Thoracic aorta (tissue), 2 donors: ENCODE data around the gene ITPR2. TPM values are rescaled to one million over a fixed set of nuclear protein-coding genes. Genes with fewer than 3 reads are reported as not detected.
"Not testable (repeated sequence)": the region's sequence is repeated elsewhere in the genome, so short reads cannot be mapped to it uniquely, and the experiment has no call there.

Experiments used
- ATAC-seq: fragments of 150-250 bp; one replicate; pipeline ENCODE4 v1.8.0; 2017; ENCODE audit warnings: low read depth; ENCODE audit not compliant: insufficient number of reproducible peaks, low FRiP score
- DNase-seq: peaks from one replicate; pipeline ENCODE4 v3.0.0-alpha.2; 2020; ENCODE audit warnings: low spot score
- H3K27ac ChIP-seq, 2 donors: fragments of 200-600 bp; sonication (generic); 1 replicate in 1 of 2; 2 replicates in 1 of 2; pipeline ENCODE4 v1.5.1; 2016; ENCODE audit warnings: mild to moderate bottlenecking in 2 of 2, moderate library complexity in 2 of 2
- H3K27me3 ChIP-seq: fragments of 200-600 bp; sonication (generic); replicated peaks from 2 replicates; pipeline ENCODE4 v1.6.0; 2016; ENCODE audit warnings: mild to moderate bottlenecking; ENCODE audit not compliant: insufficient read depth
- H3K36me3 ChIP-seq: fragments of 200-600 bp; sonication (generic); one replicate; pipeline ENCODE4 v1.5.1; 2016
- H3K4me1 ChIP-seq, 2 donors: fragments of 200-600 bp; sonication (generic); 1 replicate in 1 of 2; 2 replicates in 1 of 2; pipeline versions ENCODE4 v1.5.1 to v1.6.0; 2016; ENCODE audit warnings: low read depth in 2 of 2, mild to moderate bottlenecking in 1 of 2; ENCODE audit not compliant: control insufficient read depth in 1 of 2
- H3K4me3 ChIP-seq: fragments of 200-600 bp; sonication (generic); 2 replicates; pipeline ENCODE4 v1.5.1; 2016; ENCODE audit warnings: mild to moderate bottlenecking
- H3K9me3 ChIP-seq: fragments of 200-600 bp; sonication (generic); 2 replicates; pipeline ENCODE4 v1.5.1; 2016
- total RNA-seq, 2 donors: library from RNA; depleted of rRNA; stranded (reverse); fragments of >200 nt; gene quantifications; one replicate each; pipeline versions ENCODE4 v1.1.0 to v1.2.3, GENCODE V29; 2016
- TF ChIP-seq, protein P1 (sequence below): fragments of 200-600 bp; sonication (generic); IDR thresholded peaks from one replicate; pipeline ENCODE4 v1.5.1; 2019; ENCODE audit warnings: antibody characterized with exemption

ITPR2 gene
- total RNA-seq, 2 donors from 2014 or later: 28.3 to 86.3 TPM

DNA sequence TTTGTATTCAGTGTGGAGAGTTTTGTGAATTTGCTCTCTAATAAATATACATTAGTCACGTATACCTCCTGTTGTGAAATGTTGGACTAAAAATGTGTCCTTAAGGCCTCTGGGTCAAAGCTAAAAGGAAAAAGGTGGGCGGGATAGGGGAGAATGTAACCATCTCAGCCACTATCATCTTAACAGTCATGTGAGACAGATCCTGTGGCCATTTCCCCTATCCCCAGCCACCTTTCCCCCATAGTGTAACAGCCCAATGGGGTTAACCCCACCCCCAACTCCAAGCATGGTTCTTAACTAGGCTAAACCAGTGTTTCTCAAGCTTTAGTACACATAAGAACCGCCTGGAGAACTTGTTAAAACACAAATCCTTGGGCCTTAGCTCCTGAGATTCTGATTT is 6.5 kb upstream of the ITPR2 start:
- Histone ChIP-seq H3K4me1 (no peaks in the 10 kb centered on the region), H3K4me3 (no peak overlapping the region), H3K36me3 (no peaks in the 10 kb centered on the region), H3K27me3 (no peaks in the 10 kb centered on the region), H3K9me3 (no peaks in the 10 kb centered on the region), H3K27ac (no peak overlapping the region)
- TF ChIP-seq, protein P1, sequence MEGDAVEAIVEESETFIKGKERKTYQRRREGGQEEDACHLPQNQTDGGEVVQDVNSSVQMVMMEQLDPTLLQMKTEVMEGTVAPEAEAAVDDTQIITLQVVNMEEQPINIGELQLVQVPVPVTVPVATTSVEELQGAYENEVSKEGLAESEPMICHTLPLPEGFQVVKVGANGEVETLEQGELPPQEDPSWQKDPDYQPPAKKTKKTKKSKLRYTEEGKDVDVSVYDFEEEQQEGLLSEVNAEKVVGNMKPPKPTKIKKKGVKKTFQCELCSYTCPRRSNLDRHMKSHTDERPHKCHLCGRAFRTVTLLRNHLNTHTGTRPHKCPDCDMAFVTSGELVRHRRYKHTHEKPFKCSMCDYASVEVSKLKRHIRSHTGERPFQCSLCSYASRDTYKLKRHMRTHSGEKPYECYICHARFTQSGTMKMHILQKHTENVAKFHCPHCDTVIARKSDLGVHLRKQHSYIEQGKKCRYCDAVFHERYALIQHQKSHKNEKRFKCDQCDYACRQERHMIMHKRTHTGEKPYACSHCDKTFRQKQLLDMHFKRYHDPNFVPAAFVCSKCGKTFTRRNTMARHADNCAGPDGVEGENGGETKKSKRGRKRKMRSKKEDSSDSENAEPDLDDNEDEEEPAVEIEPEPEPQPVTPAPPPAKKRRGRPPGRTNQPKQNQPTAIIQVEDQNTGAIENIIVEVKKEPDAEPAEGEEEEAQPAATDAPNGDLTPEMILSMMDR: no peak
- DNase-seq: no peak
- ATAC-seq: no peak

DNA sequence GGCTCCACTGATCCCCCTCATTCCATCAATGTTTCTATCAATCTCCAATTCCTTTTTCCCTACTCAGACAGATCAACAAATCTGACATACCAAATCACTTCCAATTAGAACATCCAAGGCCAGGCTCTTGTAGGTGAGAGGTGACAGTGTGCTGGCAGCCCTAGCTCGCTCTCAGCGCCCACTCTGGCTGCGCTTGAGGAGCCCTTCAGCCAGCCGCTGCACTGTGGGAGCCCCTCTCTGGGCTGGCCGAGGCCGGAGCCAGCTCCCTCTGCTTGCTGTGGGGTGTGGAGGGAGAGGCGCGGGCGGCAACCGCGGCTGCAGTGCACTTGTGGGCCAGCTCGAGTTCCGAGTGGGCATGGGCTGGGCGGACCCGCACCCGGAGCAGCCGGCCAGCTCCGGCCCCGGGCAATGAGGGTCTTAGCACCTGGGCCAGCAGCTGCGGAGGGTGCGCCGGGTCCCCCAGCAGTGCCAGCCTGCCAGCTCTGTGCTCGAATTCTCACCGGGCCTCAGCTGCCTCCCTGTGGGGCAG is 6.0 kb upstream of the ITPR2 start:
- DNase-seq (no peak), ATAC-seq (no peak)
- TF ChIP-seq, protein P1: no peak
- H3K27ac ChIP-seq: no peak overlapping the region
- no peaks in the 10 kb centered on the region for H3K27me3 ChIP-seq
- no peaks in the 10 kb centered on the region for H3K4me1 ChIP-seq
- no peaks in the 10 kb centered on the region for H3K9me3 ChIP-seq
- H3K36me3 ChIP-seq: no peaks in the 10 kb centered on the region
- H3K4me3 ChIP-seq: no peak overlapping the region

GRCh38 chr12:26836201-26836600 is 3.2 kb upstream of the ITPR2 start:
- no peaks in the 10 kb centered on the region for H3K27me3 ChIP-seq
- no peaks in the 10 kb centered on the region for H3K9me3 ChIP-seq
- no peak for ATAC-seq
- TF ChIP-seq, protein P1: no peak
- no peaks in the 10 kb centered on the region for H3K36me3 ChIP-seq
- H3K4me1 ChIP-seq: peaks cover 2 to 3% of the 10 kb centered on the region in 2 donors
- no peak for DNase-seq
- no peak overlapping the region for H3K27ac ChIP-seq
- no peak overlapping the region for H3K4me3 ChIP-seq

GRCh38 chr12:26834503-26835060 is 1.6 kb upstream of the ITPR2 start:
- not testable (repeated sequence) for H3K27me3 ChIP-seq, ATAC-seq, H3K36me3 ChIP-seq, H3K27ac ChIP-seq, H3K9me3 ChIP-seq, H3K4me3 ChIP-seq, DNase-seq
- H3K4me1 ChIP-seq: peaks cover 5 to 17% of the 10 kb centered on the region in 2 donors

- Histone ChIP-seq H3K27me3 (no peaks in the 10 kb centered on the region), H3K27ac (peak overlapping the region; percentile 42 to 52), H3K4me3 (peak overlapping the region; percentile 87), H3K4me1 (peaks cover 8 to 20% of the 10 kb centered on the region in 2 donors), H3K9me3 (no peaks in the 10 kb centered on the region), H3K36me3 (no peaks in the 10 kb centered on the region)
- ATAC-seq (no peak), DNase-seq (no peak)
- TF ChIP-seq, protein P1: no peak
Measured at GRCh38 chr12:26833743-26834490, 923 bp upstream of the ITPR2 start.
